NCI-H345 (cell line): ENCODE measurements around the gene LRBA.
"Not testable (repeated sequence)": the region's sequence is repeated elsewhere in the genome, so short reads cannot be mapped to it uniquely, and the experiment has no call there.

Source experiments
- DNase-seq: peaks from one replicate; lab custom pipeline; 2025; lab: John Stamatoyannopoulos, UW

LRBA gene

DNA sequence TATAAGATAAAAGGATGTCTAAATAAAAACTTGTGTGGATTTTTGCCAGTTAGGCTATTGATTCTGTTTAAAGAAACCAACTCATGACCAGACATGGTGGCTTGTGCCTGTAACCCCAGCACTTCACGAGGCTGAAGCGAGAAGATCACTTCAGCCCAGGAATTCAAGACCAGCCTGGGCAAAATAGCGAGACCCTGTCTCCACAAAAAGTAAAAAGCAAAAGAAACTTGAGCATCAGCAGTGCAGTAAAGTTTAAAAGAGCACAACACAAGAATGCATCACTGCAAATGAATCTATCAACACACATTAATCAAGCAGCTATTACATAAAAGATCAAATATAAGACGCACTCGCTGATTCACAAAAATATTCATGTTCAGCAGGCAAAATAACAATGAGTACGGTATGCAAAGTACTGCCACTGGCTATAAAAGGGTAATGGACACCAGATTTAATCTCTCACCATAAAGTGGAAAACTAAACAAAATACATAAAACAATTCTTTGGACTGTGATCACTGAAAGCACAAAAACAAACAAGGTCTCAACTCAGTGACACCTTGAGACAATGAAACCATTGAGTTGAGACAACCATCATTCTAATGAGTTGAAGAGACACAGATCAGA lies 41.3 kb downstream of the LRBA start:
- no peak for DNase-seq

GRCh38 chr4:150972592-150972991 lies 42.5 kb downstream of the LRBA start:
- no peak for DNase-seq

- no peak for DNase-seq
These were observed 43.2 kb downstream of the LRBA start for GRCh38 chr4:150971901-150972300.

DNA sequence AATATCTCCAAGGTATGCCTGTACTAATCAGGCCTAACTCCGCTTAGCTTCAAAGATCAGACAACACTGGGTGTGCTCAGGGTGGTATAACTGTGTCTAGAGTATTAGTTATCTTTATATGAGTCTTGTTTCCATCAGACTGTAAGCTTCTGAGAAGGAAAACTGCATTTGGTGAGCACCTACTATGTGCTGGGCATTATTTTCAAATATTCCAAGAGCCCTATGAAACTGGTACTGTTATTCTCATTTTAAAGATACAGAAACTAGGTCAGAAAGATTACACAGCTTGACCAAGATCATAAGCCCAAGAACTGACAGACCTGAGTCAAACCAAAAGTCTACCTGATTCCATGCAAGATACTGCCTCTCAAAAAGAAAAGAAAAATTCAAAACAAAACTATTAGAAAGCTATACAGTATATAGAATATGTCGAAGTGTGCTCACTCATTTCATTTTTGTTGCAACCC lies 44.4 kb downstream of the LRBA start:
- no peak for DNase-seq

DNA sequence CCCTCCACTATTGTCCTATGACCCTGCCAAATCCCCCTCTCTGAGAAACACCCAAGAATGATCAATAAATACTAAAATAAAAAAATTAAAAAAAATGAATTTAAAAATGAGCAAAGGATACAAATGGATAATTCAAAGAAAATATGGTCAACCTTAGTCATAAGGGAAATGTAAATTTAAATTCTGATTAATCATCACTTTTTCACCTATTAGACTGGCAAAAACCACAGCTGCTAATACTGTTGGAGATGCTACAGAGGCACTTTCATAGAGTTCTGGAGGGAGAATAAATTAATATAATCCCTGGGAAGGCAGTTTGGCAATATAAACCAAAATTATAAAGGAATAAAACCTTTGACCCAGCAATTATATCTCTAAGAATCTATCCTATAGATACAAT lies 50.3 kb downstream of the LRBA start:
- DNase-seq = no peak

DNA sequence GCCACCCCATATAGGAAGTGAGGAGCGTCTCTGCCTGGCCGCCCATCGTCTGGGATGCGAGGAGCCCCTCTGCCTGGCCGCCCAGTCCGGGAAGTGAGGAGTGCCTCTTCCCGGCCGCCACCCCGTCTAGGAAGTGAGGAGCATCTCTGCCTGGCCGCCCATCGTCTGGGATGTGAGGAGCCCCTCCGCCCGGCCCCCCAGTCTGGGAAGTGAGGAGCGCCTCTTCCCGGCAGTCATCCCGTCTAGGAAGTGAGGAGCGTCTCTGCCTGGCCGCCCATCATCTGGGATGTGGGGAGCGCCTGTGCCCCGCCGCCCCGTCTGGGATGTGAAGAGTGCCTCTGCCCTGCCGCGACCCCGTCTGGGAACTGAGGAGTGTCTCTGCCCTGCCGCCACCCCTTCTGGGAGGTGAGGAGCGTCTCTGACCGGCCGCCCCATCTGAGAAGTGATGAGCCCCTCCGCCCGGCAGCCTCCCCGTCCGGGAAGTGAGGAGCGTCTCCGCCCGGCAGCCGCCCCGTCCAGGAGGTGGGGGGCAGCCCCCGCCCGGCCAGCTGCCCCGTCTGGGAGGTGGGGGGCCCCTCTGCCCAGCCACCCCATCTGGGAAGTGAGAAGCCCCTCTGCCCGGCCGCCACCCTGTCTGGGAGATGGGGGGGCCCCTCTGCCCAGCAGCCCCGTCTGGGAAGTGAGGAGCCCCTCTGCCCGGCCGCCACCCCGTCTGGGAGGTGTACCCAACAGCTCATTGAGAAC lies 51.3 kb downstream of the LRBA start:
- DNase-seq = not testable (repeated sequence)

DNA sequence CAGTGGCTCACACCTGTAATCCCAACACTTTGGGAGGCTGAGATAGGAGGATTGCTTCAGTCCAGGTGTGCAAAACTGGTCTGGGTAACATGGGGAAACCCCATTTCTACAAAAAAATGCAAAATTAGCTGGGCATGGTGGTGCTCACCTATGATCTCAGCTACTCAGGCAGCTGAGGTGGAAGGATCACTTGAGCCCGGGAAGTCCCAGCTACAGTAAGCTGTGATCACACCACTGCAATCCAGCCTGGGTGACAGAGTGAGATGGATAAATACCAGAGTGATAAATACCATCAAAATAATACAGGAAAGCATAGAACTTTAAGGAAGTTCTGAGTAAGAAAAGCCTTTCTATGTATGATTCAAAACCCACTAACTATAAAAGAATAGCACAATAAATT lies 52.8 kb downstream of the LRBA start:
- DNase-seq = no peak

GRCh38 chr4:150961566-150961965 lies 53.5 kb downstream of the LRBA start:
- no peak for DNase-seq

DNA sequence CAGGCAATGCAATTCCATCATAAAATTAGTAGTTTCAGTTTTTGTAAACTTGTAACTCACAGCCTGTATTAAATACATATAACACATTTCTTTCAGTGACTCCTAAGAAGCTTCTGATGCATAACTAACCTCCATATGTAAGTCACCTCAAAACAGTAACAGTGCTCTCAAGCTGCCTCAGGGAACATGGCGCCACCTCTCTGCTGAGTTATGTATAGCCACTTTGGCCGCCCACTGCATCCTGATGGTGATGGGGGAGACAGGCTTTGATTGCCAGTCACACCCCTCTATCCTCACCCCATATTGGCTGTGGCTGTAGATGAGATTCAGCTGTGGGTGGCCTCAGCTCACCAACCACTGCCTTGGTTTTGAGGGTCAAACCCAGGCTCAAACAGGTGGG lies 54.3 kb downstream of the LRBA start:
- no peak for DNase-seq

- DNase-seq = no peak
These were observed 55.0 kb downstream of the LRBA start for GRCh38 chr4:150960079-150960478.

DNA sequence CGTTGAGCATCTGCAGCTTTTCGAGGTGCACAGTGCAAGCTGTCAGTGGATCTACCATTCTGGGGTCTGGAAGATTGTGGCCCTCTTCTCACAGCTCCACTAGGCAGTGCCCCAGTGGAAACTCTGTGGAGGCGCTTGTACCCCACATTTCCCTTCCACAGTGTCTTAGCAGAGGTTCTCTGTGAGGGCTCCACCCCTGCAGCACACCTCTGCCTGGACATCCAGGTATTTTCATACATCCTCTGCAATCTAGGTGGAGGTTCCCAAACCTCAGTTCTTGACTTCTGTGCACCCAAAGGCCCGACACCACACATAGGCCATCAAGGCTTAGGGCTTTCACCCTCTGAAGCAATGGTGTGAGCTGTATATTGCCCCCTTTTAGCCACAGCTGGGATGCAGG lies 57.1 kb downstream of the LRBA start:
- not testable (repeated sequence) for DNase-seq

GRCh38 chr4:150957095-150957494 lies 58.0 kb downstream of the LRBA start:
- DNase-seq = not testable (repeated sequence)

- not testable (repeated sequence) for DNase-seq
These were observed 61.2 kb downstream of the LRBA start for GRCh38 chr4:150953916-150954315.

- no peak for DNase-seq
These were observed 62.8 kb downstream of the LRBA start for GRCh38 chr4:150952167-150952845.

DNA sequence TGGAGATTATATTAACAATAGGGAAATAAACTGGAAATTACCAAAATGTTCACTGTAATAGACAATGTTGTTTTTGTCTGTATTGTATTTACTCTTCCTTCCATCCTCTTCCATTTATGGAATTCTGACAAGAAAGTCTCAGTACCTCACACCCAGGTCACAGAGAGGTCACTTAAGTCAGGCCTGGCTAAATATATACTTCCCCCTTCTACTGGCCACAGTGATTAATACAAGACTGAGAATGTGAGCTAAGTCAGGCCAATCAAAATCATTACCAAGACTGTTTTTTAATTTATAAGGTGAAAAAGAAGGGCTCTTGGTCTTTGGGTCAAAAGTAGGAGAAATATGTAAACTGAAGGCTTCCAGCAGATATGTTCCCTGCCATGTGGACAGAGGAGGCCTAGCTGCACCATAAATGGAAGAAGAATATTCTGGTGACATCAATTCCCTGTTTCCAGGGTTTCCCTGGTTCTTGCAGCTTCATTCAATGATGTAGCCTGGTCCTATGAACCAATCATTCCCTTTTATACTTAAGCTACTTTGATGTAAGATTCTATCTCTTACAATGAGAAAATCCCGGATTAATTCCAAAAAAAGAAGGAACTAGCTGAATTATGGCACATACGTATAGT lies 64.3 kb downstream of the LRBA start:
- no peak for DNase-seq

DNA sequence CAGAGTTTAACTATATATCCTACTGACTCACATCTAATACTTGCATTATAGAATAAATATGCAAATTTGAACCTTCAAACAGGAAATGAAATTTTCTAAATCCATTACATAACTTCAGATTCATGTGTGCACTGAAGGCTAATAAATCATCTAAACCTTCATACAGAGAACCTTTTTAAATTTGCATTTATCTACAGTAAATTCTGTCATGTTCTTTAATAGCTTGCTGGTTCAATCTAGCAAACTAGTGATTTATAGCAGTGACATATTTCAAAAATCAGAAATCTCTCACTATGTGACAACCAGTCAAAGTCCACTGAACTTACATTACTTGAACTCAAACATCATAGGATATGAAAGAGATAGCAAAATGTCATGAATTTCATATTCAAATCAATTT lies 65.1 kb downstream of the LRBA start:
- no peak for DNase-seq

DNA sequence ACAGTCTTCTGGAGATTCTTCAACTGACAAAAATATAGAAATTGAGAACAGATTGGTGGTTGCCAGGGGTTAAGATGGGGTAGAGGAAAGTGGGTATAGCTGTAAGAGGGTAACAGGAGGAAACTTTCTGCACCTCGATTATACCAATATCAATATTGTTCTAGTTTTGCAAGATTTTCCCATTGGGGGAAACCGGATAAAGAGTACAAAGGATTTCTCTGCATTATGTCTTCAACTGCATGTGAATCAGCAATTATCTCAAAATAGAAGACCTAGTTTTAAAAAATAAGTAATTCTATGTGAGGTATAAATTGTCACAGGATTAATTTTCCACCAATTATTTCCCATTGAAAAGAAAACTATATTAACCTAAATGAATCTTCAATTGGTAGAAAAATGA lies 65.7 kb downstream of the LRBA start:
- no peak for DNase-seq

DNA sequence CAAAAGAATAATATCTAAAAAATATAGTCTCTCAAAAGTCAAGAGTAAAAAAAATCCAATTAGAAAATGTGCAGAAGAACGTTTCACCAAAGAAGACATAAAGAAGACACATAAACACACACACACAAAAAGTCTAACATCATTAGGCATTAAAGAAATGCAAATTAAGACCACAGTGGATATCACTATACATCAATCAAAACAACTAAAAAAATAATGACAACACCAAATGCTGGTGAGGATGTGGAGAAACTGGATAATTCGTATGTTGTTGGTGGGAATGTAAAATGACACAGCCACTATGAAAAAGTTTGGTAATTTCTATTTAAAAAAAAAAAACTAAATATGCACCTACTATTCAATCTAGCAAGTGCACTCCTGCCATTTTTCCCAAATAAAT lies 66.4 kb downstream of the LRBA start:
- no peak for DNase-seq

DNA sequence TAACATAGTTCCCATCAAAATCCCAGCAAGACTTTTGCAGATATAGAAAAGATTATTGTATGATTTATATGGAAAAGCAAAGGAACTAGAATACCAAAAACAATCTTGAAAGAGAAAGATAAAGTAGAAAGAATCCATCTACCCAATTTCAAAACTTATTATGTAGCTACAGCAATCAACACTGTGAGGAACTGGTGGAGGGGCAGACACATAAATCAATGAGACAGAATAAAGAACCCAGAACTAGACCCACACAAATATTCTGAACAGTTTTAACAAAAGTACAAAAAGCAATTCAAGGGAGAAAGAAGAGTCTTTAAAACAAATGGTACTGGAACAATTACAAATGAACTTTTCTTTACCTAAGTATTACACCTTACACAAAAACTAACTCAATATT lies 67.0 kb downstream of the LRBA start:
- DNase-seq = no peak

DNA sequence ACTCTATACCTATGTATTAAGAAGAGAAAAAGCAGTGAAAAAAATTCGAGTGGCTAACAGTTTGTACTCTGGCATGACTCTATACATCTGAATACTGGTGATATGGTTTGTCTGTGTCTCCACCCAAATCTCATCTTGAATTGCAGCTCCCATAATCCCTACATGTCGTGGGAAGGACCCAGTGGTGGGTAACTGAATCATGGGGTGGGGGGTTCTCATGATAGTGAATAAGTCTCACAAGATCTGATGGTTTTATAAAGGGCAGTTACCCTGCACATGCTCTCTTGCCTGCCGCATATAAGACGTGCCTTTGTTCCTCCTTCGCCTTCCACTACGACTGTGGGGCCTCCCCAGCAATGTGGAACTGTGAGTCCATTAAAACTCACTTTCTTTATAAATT lies 70.4 kb downstream of the LRBA start:
- no peak for DNase-seq

GRCh38 chr4:150943818-150944217 lies 71.3 kb downstream of the LRBA start:
- no peak for DNase-seq

- DNase-seq = no peak
These were observed 72.0 kb downstream of the LRBA start for GRCh38 chr4:150943126-150943525.

GRCh38 chr4:150942539-150942938 lies 72.5 kb downstream of the LRBA start:
- DNase-seq = no peak
